Stimulated activated CD8-positive, alpha-beta memory T cell treated with anti-CD3 and anti-CD28 coated beads, Interleukin-12 subunit alpha, Interleukin-12 subunit beta, amount 100 ng/mL, for 4 hours (primary cell): ENCODE data around the gene OR6P1.

Experiments
- DNase-seq: peaks from one replicate; pipeline ENCODE4 v3.0.0-alpha.2; 2020; ENCODE audit warnings: low read depth

Gene OR6P1

GRCh38 chr1:158516966-158517365, 53.4 kb downstream of the OR6P1 start:
- no peak for DNase-seq
